Posterior cingulate gyrus (tissue), 11 donors: ENCODE data around the gene FRMD4A.

Source experiments
- DNase-seq, 10 donors: peaks; one replicate each; pipeline versions ENCODE4 v3.0.0 to v3.0.0-alpha.2; 2020 to 2021; ENCODE audit warnings: mixed read lengths in 3 of 10
- intact Hi-C: fragments of 100-400 bp; cut with DNase I; formaldehyde crosslinking; loops from one replicate; pipeline ENCODE4 v1.15.1; 2023

Gene FRMD4A

GRCh38 chr10:14296065-14296709, 34.5 kb downstream of the FRMD4A start:
- intact Hi-C loops, result no loop called here
- no peak for DNase-seq

DNA sequence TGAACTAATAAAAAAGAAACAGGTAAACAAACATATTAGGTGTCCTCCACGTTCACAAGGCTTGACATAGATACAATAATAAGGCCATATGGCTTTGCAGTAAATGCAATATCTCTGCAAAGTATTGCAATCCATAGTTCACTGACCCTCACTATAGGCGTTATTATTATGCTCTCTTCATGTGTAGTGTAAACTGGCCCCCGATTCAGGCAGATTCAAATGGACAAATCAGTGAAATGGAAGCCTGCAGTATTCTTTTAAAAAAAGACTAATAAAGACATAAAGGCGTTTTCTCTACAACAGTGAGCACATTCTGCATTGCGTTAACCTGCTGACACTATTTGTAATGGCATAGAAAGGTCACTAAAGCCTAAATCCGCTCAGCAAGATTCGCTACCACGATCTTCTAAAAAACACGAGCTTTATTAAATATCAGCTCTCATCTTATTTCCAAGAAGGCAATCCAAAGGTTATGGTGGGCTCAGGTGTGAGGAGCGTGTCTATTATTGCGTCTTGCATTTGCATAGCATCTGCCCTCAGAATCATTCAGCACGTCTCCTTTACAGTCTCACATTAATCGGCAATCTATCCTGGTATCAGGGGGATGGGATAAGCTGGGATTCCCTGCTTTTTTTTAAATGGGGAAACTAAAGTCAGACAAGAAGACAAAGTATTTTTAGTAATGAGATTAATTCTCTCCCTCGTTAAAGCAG, 36.2 kb downstream of the FRMD4A start:
- intact Hi-C loops, result no loop called here

DNA sequence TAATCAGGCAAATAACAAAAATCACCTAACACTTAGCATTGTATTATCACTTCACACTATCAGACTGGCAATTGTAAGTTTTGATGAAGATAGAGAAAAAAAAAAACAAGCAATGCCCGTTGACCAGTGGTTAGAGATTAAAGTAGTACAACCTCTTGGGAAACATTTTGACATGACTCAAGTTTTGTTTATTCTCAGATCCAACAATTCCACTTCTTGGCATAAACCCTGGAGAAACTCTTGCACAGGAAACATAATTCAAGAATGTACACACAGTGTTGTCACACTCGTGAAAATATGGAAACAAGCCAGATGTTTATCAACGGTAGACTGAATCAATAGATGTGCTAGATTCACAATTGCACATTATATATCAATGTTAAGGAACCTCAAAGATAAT, 37.2 kb downstream of the FRMD4A start:
- intact Hi-C loops, result no loop called here
- no peak for DNase-seq

More for the DNA sequence above, 36.2 kb downstream of the FRMD4A start:
- DNase-seq, result no peak

DNA sequence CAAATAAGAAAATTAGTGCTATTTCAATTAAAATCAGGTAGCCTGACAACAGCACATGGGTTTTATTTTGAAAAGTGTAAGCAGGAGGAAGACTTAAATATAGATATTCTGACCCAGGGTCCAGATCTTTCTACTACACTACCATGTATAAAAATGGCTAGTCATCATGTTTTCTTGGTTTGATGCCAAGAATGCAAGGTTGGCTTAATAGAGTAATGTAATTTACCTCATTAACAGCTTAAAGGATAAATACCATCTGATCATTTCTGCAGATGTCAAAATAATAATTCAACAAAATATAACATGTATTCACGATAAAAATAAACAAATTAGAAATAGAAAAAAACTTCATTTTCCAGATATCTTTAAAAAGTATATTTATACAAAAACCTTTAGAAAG, 39.4 kb downstream of the FRMD4A start:
- no peak for DNase-seq
- intact Hi-C loops, result no loop called here

DNA sequence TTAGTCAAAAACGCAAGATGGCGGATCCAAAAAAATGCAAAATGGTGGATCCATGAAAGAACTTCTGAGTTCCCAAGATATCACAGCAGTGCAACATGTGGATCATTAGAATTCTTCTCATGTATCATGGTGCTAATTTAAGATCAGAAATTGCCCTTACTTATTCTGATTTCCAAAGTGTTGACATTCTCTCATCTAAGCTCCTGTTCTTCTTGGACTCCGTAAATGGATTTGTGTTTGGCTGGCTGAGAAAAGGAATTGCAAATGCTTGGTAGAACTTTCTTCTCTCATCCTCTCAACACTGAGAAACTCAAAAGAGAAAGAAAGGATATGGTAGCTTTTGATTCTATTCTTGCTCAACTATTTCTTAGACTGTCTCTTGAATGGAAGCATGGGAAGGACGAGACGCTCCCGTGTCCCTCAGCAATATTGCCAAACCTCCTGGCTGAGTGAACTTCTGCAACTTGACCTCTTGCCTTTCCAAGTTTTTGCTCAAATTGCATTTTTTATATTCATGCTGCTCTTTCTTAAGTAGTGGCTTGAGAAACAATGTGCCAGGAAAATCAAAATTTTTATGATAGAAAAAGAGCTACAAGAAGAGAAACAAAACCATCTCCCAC, 44.7 kb downstream of the FRMD4A start:
- no peak for DNase-seq
- intact Hi-C loops, result no loop called here

GRCh38 chr10:14282276-14282675, 48.4 kb downstream of the FRMD4A start:
- intact Hi-C loops, result no loop called here
- no peak for DNase-seq

DNA sequence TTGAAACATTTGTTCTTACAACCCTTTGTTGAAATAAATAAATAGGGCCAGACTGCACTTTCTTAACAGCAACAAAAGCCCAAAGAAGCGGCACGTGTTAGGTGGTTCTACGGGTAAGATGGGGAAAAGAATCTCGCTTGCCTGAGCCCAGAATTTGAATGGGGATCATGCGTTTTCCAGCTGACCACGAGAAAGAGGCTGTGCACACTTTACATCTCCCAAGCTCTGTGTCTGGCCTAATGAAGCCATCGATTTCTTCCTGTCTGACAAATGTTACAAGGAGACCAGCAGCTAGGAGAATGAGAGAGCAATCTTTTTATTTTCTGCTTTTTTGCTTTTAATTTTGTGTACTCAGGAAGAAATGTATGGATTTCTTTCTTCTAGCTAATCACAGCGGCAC, 52.2 kb downstream of the FRMD4A start:
- intact Hi-C loops, result no loop called here
- no peak for DNase-seq

- DNase-seq, result peak in 3 of 10 donors; percentile 15 to 21 (median 16)
- intact Hi-C loops, result no loop called here
These were observed 54.5 kb downstream of the FRMD4A start for GRCh38 chr10:14276210-14276609.

GRCh38 chr10:14271621-14272020, 59.1 kb downstream of the FRMD4A start:
- intact Hi-C loops, result no loop called here
- no peak for DNase-seq

DNA sequence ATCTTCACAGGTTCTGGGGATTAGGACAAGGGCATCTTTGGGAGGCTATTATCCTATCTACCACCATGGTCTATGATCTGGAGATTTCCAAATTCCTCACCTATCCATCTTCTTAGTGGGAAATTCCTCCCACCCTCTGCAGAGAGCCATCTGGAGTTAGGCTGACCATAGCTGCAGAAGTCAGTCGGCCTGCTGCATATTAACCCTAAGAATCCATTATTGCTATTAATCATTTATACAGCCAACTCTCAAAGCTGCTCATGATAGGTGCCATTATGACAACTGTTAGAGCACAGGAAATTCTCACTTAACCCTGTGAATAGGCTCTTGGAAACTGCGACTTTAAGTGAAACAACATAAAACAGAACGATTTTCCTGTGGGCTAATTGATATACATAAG, 60.4 kb downstream of the FRMD4A start:
- DNase-seq, result no peak
- intact Hi-C loops, result no loop called here

DNA sequence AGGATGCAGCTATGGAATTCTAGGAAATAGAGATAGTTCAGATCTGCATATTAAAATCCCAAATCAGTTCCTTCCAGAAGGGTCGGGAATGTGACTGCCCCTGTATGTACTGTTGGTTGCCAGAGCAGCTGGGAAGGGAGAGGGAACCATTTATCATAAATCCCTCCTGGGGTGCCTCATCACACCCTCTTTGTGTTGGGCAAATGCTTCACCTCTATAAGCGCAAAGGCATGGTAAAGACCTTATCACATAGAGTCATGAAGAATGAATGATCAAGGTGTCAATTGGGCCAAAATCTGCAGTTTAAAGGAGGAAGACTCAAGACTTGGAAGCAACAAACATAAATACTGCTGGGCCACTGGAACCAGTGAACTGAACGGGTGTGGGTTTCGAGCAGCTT, 65.0 kb downstream of the FRMD4A start:
- DNase-seq, result no peak
- intact Hi-C loops, result no loop called here

DNA sequence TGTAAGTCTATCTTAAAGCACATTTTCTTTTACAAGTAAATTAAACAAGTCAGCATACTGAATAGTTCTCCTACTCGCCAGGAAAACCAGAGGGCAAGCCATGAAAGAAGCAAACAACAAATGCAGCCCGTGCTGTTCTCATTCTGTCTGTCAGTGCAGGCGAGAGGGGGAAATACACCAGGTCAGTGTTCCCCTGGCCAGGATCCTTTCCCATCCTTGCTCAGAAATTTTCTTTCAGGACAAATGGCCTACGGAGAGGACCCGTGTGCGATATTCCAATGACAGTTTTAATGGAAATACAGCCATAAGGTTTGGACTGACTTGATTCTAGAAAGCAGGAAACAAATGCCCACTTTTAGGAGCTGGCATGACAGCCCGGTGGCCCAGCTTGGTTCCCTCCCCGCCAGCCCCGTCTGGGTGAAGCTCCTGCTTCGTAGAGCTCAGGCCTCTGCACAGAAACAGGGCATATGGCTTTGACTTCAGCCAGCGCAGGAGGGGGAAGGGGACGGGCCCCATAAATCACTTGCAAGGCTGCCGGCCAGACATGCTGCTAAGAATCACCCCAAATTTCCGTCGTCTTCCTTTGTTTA, 67.8 kb downstream of the FRMD4A start:
- intact Hi-C loops, result no loop called here
- DNase-seq, result peak in 2 of 10 donors; percentile 71 to 78

DNA sequence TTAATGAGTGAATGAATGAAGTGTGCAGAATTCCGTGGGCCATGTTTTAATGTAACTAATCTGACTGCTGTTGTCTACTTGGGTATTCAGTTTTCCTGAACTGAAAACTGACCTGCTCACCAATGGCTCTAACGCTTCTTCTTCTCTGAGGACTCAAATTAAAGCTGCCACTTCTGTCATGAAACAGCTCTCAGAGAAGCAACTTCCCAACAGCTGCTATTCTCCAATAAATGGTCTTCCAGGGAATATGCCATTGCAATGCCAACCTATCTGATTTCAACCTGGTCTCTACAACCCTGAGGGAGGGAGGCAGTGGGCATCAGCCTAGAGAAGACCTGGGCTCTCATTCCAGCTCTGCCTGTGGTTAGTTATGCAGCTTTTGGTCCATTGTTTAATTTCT, 69.4 kb downstream of the FRMD4A start:
- intact Hi-C loops, result no loop called here
- no peak for DNase-seq

DNA sequence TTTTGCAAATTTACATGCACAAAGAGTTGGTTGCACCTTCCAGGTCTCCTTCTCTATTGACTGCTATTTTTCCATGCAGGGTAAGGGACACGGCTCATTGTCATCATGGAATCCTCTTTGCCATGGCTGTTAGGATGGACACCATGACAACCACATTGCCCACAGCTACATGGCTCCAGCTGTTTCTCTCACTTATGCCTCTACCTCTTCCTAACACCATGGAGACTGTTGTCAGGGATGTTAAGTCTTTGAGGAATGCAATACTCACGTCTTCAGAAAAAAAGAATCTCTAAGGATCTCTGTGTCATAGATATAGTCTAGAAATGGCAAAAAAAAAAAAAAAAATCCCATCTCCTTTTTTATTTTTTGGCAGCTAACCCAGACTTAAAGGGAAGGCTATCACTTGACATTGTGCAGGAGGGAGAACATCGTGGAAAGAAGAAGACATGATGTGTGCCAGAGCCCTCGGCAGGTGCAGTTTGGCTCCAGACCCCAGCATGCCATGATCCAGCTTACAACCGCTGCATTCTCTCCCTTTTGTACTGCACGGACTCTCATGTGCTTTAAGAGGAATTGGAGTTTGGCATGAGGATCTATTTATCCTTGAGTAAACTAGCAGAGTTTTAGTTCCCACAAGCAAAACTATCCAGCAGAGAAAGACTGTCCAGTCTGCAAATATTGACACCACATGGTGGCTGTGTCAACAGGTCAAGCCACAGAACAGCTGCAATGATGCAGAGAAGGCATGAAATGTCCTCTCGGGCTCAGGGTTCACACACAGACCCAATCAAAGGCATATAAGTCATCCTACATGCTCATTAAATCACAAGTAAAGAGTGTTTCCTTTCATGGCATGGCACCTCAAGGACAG, 70.8 kb downstream of the FRMD4A start:
- intact Hi-C loops, result no loop called here
- DNase-seq, result no peak

DNA sequence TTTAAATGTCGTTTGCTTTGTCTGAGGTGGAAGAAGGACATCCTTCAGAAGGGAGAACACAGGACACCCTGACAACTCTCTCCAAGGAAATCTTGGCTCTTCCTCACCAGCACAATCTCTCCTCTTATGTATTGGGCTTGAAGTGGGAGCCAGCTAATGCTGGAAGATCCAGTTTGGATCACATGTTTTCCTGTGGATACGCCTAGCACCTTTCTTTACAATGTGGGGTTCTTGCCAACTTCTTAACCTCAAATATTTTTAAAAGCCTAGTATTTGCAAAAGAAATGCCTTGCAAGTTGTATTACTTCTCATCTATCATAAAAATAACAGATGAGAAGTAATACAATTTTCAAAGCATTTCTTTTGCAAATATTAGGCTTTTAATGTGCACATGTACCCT, 76.4 kb downstream of the FRMD4A start:
- no peak for DNase-seq
- intact Hi-C loops, result no loop called here

DNA sequence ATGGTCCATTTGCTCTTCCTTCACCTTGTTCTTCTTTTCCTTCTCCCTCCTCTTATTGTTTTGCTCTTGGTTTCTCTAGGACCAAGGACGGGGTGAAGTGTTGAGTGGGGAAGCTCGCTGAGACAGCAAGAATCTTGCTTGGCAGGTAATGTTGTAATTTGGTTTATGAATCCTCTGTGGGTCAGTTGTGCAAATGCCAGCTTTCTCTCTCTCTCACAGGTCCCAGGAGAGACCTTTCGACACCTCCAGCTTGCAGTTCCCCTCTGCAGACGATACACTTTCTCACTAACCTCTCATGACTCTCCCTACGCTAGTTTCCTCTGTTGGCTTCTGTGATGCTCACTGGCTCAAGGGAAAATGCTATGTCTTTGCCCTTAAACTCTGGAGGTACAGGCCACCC, 77.0 kb downstream of the FRMD4A start:
- DNase-seq, result no peak
- intact Hi-C loops, result no loop called here

DNA sequence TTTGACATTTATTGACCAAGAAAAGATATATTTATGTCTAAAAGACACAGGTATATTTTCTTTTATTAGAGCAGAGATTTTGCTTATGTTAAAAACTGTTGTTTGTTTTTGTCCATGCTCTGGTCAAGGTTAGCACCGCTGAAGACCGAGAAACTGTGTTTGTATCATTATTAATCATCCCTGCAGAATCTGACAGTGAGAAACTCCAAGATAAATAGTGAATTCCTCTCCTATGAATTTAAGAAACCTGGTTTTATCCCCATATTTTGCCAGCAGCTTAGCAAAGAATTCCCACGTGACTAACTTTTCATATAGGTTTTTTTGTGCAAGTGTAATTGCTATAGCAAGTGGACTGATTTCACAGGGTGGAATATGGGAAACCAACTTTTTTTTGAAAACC, 77.6 kb downstream of the FRMD4A start:
- intact Hi-C loops, result no loop called here
- DNase-seq, result no peak

GRCh38 chr10:14250496-14251076, 80.1 kb downstream of the FRMD4A start:
- no peak for DNase-seq
- intact Hi-C loops, result no loop called here

- DNase-seq, result peak in 1 of 10 donors; percentile 86
- intact Hi-C loops, result no loop called here
These were observed 83.2 kb downstream of the FRMD4A start for GRCh38 chr10:14247377-14248116.

- DNase-seq, result no peak
- intact Hi-C loops, result no loop called here
These were observed 85.9 kb downstream of the FRMD4A start for GRCh38 chr10:14244801-14245211.
